ENCODE measurements around the gene CCNB2. TPM values are rescaled to one million over a fixed set of nuclear protein-coding genes. Genes with fewer than 3 reads are reported as not detected.

Gene CCNB2
- polyA plus RNA-seq, 1 of the 3 experiments (the other 2 are of a cell fraction) = 46.6 TPM

- peak overlapping the region; percentile 69; the same call in 1 of the 2 replicates for H3K4me2 ChIP-seq
- ChIA-PET POLR2A (no interaction called here), CTCF (interaction anchor here (0.8 to 2.4 kb wide), 6 partner anchors 8 to 360 kb away, joined by 3 to 9 read pairs (median 4); no protein-coding TSS in a partner anchor)
- H2AFZ ChIP-seq (ENCODE audit: low read depth) = no peak overlapping the region
- H3K27ac ChIP-seq (ENCODE audit: low read depth in 2 of 2, low read length in 1 of 2) = peak overlapping the region; percentile 89 to 91; a peak in 3 of 4 replicates
- DNase-seq = no peak
- no peaks in the 10 kb centered on the region for H3K27me3 ChIP-seq (ENCODE audit: insufficient read depth)
- peaks cover 17 to 36% of the 10 kb centered on the region in 2 experiments; a peak in 3 of 4 replicates for H3K4me1 ChIP-seq (ENCODE audit: control insufficient read depth in 1 of 2, insufficient read depth in 2 of 2, low read depth in 1 of 2, low read length in 1 of 2)
- H3K9me2 ChIP-seq = no peaks in the 10 kb centered on the region
- peaks cover 30% of the 10 kb centered on the region for H3F3A ChIP-seq (replicated peaks; ENCODE audit: insufficient read depth)
- H3K9me3 ChIP-seq = no peaks in the 10 kb centered on the region
- peaks cover 0 to 14% of the 10 kb centered on the region in 2 experiments for H3K36me3 ChIP-seq (replicated peaks in 1 of 2; ENCODE audit: control insufficient read depth in 1 of 2, insufficient read depth in 2 of 2, low read length in 1 of 2)
- no peaks in the 10 kb centered on the region for H4K20me1 ChIP-seq (ENCODE audit: insufficient read depth)
- no peaks in the 10 kb centered on the region for H3K79me2 ChIP-seq (ENCODE audit: insufficient read depth)
- no peak overlapping the region for H3K4me3 ChIP-seq (ENCODE audit: low read depth in 2 of 2, low read length in 1 of 2)
- 75% methylated on average over 3 of the region's 3 CpGs for WGBS (ENCODE audit: low lambda C conversion rate)
- TF ChIP-seq MXI1 (IDR thresholded peaks at IDR 0.05; ENCODE audit: low read depth, low read length) = no peak
- TF ChIP-seq USF1 (IDR thresholded peaks at IDR 0.05; ENCODE audit: borderline replicate concordance, low read depth) = no peak
- TF ChIP-seq GATA2 (CRISPR knock-in tag; IDR thresholded peaks at IDR 0.05) = no peak
- no peak for TF ChIP-seq CHD2 (IDR thresholded peaks at IDR 0.05; ENCODE audit: low read length, partially characterized antibody)
- peak; percentile 23; the same call in 1 of the 2 replicates for TF ChIP-seq TCF12 (IDR thresholded peaks at IDR 0.05)
- no peak for TF ChIP-seq MEF2A (IDR thresholded peaks at IDR 0.05; ENCODE audit: borderline replicate concordance, low read depth)
- no peak for TF ChIP-seq FOXJ3 (CRISPR knock-in tag; IDR thresholded peaks at IDR 0.05)
- TF ChIP-seq MAX (IDR thresholded peaks at IDR 0.05; ENCODE audit: low read depth) = no peak
- peak; percentile 38; the same call in 1 of the 2 replicates for TF ChIP-seq PBX3 (IDR thresholded peaks at IDR 0.05)
- TF ChIP-seq NRF1 (IDR thresholded peaks at IDR 0.05; ENCODE audit: low read depth, low read length) = no peak
- TF ChIP-seq RFX5 (IDR thresholded peaks at IDR 0.05; ENCODE audit: low read length) = no peak
- no peak for TF ChIP-seq RXRA (IDR thresholded peaks at IDR 0.05; ENCODE audit: borderline replicate concordance, low read depth)
- TF ChIP-seq GABPA (IDR thresholded peaks at IDR 0.05; ENCODE audit: low read depth) = no peak
- TF ChIP-seq NFIC (IDR thresholded peaks at IDR 0.05; ENCODE audit: borderline replicate concordance) = peak; percentile 40; the same call in 1 of the 2 replicates
- peak; percentile 60; the same call in 1 of the 2 replicates for TF ChIP-seq FOSL2 (IDR thresholded peaks at IDR 0.05; ENCODE audit: borderline replicate concordance, low read depth)
- peak; percentile 48; the same call in 1 of the 2 replicates for TF ChIP-seq JUND (IDR thresholded peaks at IDR 0.05)
- no peak for TF ChIP-seq TEAD4 (IDR thresholded peaks at IDR 0.05; ENCODE audit: borderline replicate concordance, insufficient read depth)
- TF ChIP-seq TAF1 (IDR thresholded peaks at IDR 0.05; ENCODE audit: borderline replicate concordance, low read depth, low read length) = no peak
- TF ChIP-seq USF2 (IDR thresholded peaks at IDR 0.05; ENCODE audit: borderline replicate concordance, low read depth, low read length) = no peak
- H3K9ac ChIP-seq = peak overlapping the region; percentile 31; the same call in 1 of the 2 replicates
Observed at GRCh38 chr15:59169251-59169708, 64.3 kb downstream of the CCNB2 start.
